SK-N-SH (cell line): ENCODE results near the gene ACTL7A. TPM values are rescaled to one million over a fixed set of nuclear protein-coding genes. Genes with fewer than 3 reads are reported as not detected.

Source experiments
- CTCF ChIA-PET: fragments of 300-600, 350-600 bp; formaldehyde crosslinking; extraction: SDS; loops from one replicate; lab custom pipeline; 2021; lab: Yijun Ruan, JAX
- POLR2A ChIA-PET: fragments of 350-600 bp; sonication (Branson Sonifier 250); formaldehyde crosslinking; extraction: SDS; loops from one replicate; lab custom pipeline; 2020; ENCODE audit warnings: antibody characterized with exemption, inconsistent platforms; lab: Yijun Ruan, JAX
- DNase-seq: peaks from one replicate; pipeline ENCODE4 v3.0.0; 2012
- H2AFZ ChIP-seq: fragments of 200-600 bp; sonication (generic); 2 replicates; pipeline ENCODE4 v1.8.1; 2016; ENCODE audit warnings: antibody characterized with exemption, mild to moderate bottlenecking, low read depth
- H3F3A ChIP-seq: fragments of 200-600 bp; sonication (generic); replicated peaks from 2 replicates; pipeline ENCODE3; 2016; ENCODE audit warnings: antibody characterized with exemption, mild to moderate bottlenecking; ENCODE audit not compliant: insufficient read depth
- H3K27ac ChIP-seq, 2 experiments: fragments of 200-500 bp in 1 of 2; fragments of 200-600 bp in 1 of 2; sonication (Bioruptor generic) in 1 of 2; sonication (generic), shearing (Covaris generic) in 1 of 2; 2 replicates each; pipeline versions ENCODE4 v1.5.1 to v1.6.1; 2014 to 2016; ENCODE audit warnings: low read depth in 2 of 2, inconsistent platforms in 1 of 2, low read length in 1 of 2, mild to moderate bottlenecking in 1 of 2, mixed read lengths in 1 of 2
- H3K27me3 ChIP-seq: fragments of 200-600 bp; sonication (generic), shearing (Covaris generic); 2 replicates; pipeline ENCODE4 v1.6.1; 2016; ENCODE audit warnings: mixed run types; ENCODE audit not compliant: insufficient read depth
- H3K36me3 ChIP-seq, 2 experiments: fragments of 200-500 bp in 1 of 2; fragments of 200-600 bp in 1 of 2; sonication (Bioruptor generic) in 1 of 2; sonication (generic) in 1 of 2; replicated peaks in 1 of 2; 2 replicates each; pipeline versions ENCODE3 to v1.5.1; 2014 to 2016; ENCODE audit warnings: low read length in 1 of 2, mild to moderate bottlenecking in 1 of 2; ENCODE audit not compliant: insufficient read depth in 2 of 2, control insufficient read depth in 1 of 2
- H3K4me1 ChIP-seq, 2 experiments: fragments of 200-500 bp in 1 of 2; fragments of 200-600 bp in 1 of 2; sonication (Bioruptor generic) in 1 of 2; sonication (generic), shearing (Covaris generic) in 1 of 2; 2 replicates each; pipeline versions ENCODE4 v1.5.1 to v1.6.1; 2014 to 2016; ENCODE audit warnings: low read depth in 1 of 2, low read length in 1 of 2, mixed run types in 1 of 2; ENCODE audit not compliant: insufficient read depth in 2 of 2, control insufficient read depth in 1 of 2
- H3K4me2 ChIP-seq: fragments of 200-600 bp; sonication (generic), shearing (Covaris generic); 2 replicates; pipeline ENCODE4 v1.6.1; 2017; ENCODE audit warnings: mixed run types
- H3K4me3 ChIP-seq, 2 experiments: fragments of 200-500 bp in 1 of 2; fragments of 200-600 bp in 1 of 2; sonication (Bioruptor generic) in 1 of 2; sonication (generic), shearing (Covaris generic) in 1 of 2; 2 replicates each; pipeline versions ENCODE4 v1.5.1 to v1.8.1; 2014 to 2016; ENCODE audit warnings: low read depth in 2 of 2, inconsistent platforms in 1 of 2, low read length in 1 of 2, mild to moderate bottlenecking in 1 of 2, mixed read lengths in 1 of 2, moderate library complexity in 1 of 2
- H3K79me2 ChIP-seq: fragments of 200-600 bp; sonication (generic); 2 replicates; pipeline ENCODE4 v1.8.1; 2017; ENCODE audit warnings: mild to moderate bottlenecking; ENCODE audit not compliant: insufficient read depth
- H3K9ac ChIP-seq: fragments of 200-600 bp; sonication (generic); 2 replicates; pipeline ENCODE4 v1.6.1; 2017; ENCODE audit warnings: mixed run types
- H3K9me2 ChIP-seq: fragments of 200-600 bp; sonication (generic); 2 replicates; pipeline ENCODE4 v1.6.1; 2017; ENCODE audit warnings: mixed run types
- H3K9me3 ChIP-seq: fragments of 200-600 bp; sonication (generic); 2 replicates; pipeline ENCODE4 v1.6.1; 2017; ENCODE audit warnings: mixed run types, mild to moderate bottlenecking, moderate library complexity
- H4K20me1 ChIP-seq: fragments of 200-600 bp; sonication (generic); 2 replicates; pipeline ENCODE4 v1.6.1; 2017; ENCODE audit warnings: mild to moderate bottlenecking, mixed run types; ENCODE audit not compliant: insufficient read depth
- CHD2 ChIP-seq: fragments of 150-350 bp; IDR thresholded peaks from 2 replicates; pipeline ENCODE4 v1.6.1; 2018; ENCODE audit warnings: low read length; ENCODE audit not compliant: partially characterized antibody
- CTCF ChIP-seq: fragments of 200-600 bp; sonication (generic); IDR thresholded peaks from 2 replicates; pipeline ENCODE4 v1.6.1; 2017; ENCODE audit warnings: antibody characterized with exemption, mild to moderate bottlenecking, moderate library complexity
- EP300 ChIP-seq, 2 experiments: IDR thresholded peaks; 2 replicates each; pipeline versions ENCODE4 v1.4.0 to v1.6.1; 2012; ENCODE audit warnings: borderline replicate concordance in 1 of 2, low read depth in 1 of 2, low read length in 1 of 2
- EZH2phosphoT487 ChIP-seq: fragments of 200-600 bp; sonication (generic); IDR thresholded peaks from 2 replicates; pipeline ENCODE4 v1.6.1; 2017; ENCODE audit warnings: low read depth, mixed run types, mild to moderate bottlenecking, antibody characterized with exemption, moderate library complexity, borderline replicate concordance
- FOSL2 ChIP-seq: IDR thresholded peaks from 2 replicates; pipeline ENCODE4 v1.4.0; 2012; ENCODE audit warnings: low read depth, mild to moderate bottlenecking, moderate library complexity, borderline replicate concordance
- FOXJ3 ChIP-seq: sonication (generic); formaldehyde crosslinking; IDR thresholded peaks from 2 replicates; pipeline ENCODE4 v1.5.1; 2020; ENCODE audit warnings: mild to moderate bottlenecking, missing genetic modification reagents
- FOXM1 ChIP-seq: IDR thresholded peaks from 2 replicates; pipeline ENCODE4 v1.4.0; 2012; ENCODE audit warnings: low read depth, mild to moderate bottlenecking
- JUND ChIP-seq: IDR thresholded peaks from 2 replicates; pipeline ENCODE4 v1.4.0; 2012
- MEF2A ChIP-seq: IDR thresholded peaks from 2 replicates; pipeline ENCODE4 v1.4.0; 2012; ENCODE audit warnings: low read depth, borderline replicate concordance
- MXI1 ChIP-seq: IDR thresholded peaks from 2 replicates; pipeline ENCODE4 v1.6.1; 2012; ENCODE audit warnings: mild to moderate bottlenecking, low read depth, low read length, improper control_type of control experiment
- PBX3 ChIP-seq: IDR thresholded peaks from 2 replicates; pipeline ENCODE4; 2012
- POLR2AphosphoS5 ChIP-seq: IDR thresholded peaks from 2 replicates; pipeline ENCODE4 v1.6.1; 2012; ENCODE audit warnings: low read depth, low read length
- RAD21 ChIP-seq: IDR thresholded peaks from 2 replicates; pipeline ENCODE4 v1.6.1; 2012; ENCODE audit warnings: mild to moderate bottlenecking, low read length
- REST ChIP-seq: IDR thresholded peaks from 2 replicates; pipeline ENCODE4 v1.6.1; 2012; ENCODE audit warnings: mild to moderate bottlenecking, low read depth, low read length, moderate library complexity
- RXRA ChIP-seq: IDR thresholded peaks from 2 replicates; pipeline ENCODE4 v1.4.0; 2012; ENCODE audit warnings: low read depth, mild to moderate bottlenecking, borderline replicate concordance
- SIN3A ChIP-seq: IDR thresholded peaks from 2 replicates; pipeline ENCODE4 v1.6.1; 2012; ENCODE audit warnings: low read depth, mild to moderate bottlenecking, low read length, moderate library complexity, borderline replicate concordance
- USF1 ChIP-seq: IDR thresholded peaks from 2 replicates; pipeline ENCODE4 v1.4.0; 2012; ENCODE audit warnings: low read depth, borderline replicate concordance
- ZBTB33 ChIP-seq: IDR thresholded peaks from 2 replicates; pipeline ENCODE4 v1.4.0; 2012; ENCODE audit warnings: low read depth, borderline replicate concordance
- WGBS: methylation state at CpG from one replicate; pipeline ENCODE4 v1.1.6; 2017; ENCODE audit warnings: low lambda C conversion rate; 5-methylcytosine and 5-hydroxymethylcytosine counted together
- polyA plus RNA-seq, 3 experiments: library from polyadenylated mRNA; depleted of rRNA; stranded (reverse); fragments of >200 nt; gene quantifications; 2 replicates each; pipeline ENCODE4 v1.2.3, GENCODE V29; 2012
- TF ChIP-seq, protein P1 (sequence below): IDR thresholded peaks from 2 replicates; pipeline ENCODE4 v1.4.0; 2012; ENCODE audit warnings: low read depth

Gene ACTL7A, protein sequence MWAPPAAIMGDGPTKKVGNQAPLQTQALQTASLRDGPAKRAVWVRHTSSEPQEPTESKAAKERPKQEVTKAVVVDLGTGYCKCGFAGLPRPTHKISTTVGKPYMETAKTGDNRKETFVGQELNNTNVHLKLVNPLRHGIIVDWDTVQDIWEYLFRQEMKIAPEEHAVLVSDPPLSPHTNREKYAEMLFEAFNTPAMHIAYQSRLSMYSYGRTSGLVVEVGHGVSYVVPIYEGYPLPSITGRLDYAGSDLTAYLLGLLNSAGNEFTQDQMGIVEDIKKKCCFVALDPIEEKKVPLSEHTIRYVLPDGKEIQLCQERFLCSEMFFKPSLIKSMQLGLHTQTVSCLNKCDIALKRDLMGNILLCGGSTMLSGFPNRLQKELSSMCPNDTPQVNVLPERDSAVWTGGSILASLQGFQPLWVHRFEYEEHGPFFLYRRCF
- polyA plus RNA-seq (2012; rRNA removed), result not detected in 2 replicates
- not detected in 2 replicates for polyA plus RNA-seq (2012; cell fraction: cytosol; rRNA removed)
- polyA plus RNA-seq (2012; cell fraction: nucleus; rRNA removed), result not detected in 2 replicates

DNA sequence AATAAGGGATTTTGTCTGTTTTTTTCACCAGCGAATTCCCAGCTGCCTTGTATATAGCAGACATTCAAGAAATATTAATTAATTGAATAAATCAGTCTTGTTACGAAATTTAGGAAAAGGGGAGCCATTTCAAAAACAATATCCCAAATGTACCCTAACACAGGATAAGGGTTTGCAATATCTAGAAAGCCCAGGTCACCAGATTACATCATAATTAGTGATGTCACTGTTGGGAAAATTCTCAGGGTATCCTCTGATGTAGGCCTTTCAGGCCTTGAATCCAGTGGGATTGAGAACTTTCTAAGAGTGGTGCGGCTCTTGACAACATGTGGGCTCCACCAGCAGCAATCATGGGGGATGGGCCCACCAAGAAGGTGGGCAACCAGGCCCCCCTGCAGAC lies at the start of gene ACTL7A:
TSS of gene ACTL7A (plus strand) at position 270 of the 400 bp plus-strand sequence. CDS start at position 327, 57 bp downstream.
- H3K79me2 ChIP-seq, result no peaks in the 10 kb centered on the region
- CTCF ChIA-PET, result no interaction called here

More for the DNA sequence above, at the start of gene ACTL7A:
- Histone ChIP-seq H3K4me3 (no peak within 1 kb of the TSS), H3F3A (no peaks in the 10 kb centered on the region), H3K36me3 (no peaks in the 10 kb centered on the region), H3K9me2 (no peaks in the 10 kb centered on the region), H3K27ac (no peak within 1 kb of the TSS), H3K4me1 (no peaks in the 10 kb centered on the region), H4K20me1 (no peaks in the 10 kb centered on the region), H3K4me2 (no peak within 1 kb of the TSS), H3K9ac (no peak within 1 kb of the TSS), H3K27me3 (no peaks in the 10 kb centered on the region), H2AFZ (no peak within 1 kb of the TSS), H3K9me3 (no peaks in the 10 kb centered on the region)
- WGBS, result 77% methylated on average over 3 of the region's 3 CpGs
- TF ChIP-seq EP300 (IDR thresholded peaks at IDR 0.05; ENCODE audit: borderline replicate concordance in 1 of 2, low read depth in 1 of 2, low read length in 1 of 2) (no peak), REST (no peak), JUND (no peak), FOXJ3 (CRISPR knock-in tag) (no peak), ZBTB33 (no peak), RAD21 (no peak), CHD2 (no peak), FOSL2 (no peak), PBX3 (no peak), CTCF (no peak), EZH2phosphoT487 (no peak), USF1 (no peak), FOXM1 (no peak), SIN3A (no peak), RXRA (no peak), POLR2AphosphoS5 (no peak), MXI1 (no peak), MEF2A (no peak)
- TF ChIP-seq, protein P1, sequence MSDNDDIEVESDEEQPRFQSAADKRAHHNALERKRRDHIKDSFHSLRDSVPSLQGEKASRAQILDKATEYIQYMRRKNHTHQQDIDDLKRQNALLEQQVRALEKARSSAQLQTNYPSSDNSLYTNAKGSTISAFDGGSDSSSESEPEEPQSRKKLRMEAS, result no peak
- POLR2A ChIA-PET, result no interaction called here
- DNase-seq, result no peak
